Cardiac muscle cell (in vitro differentiated cells and primary cell): ENCODE measurements around the gene KIF26B. TPM values are rescaled to one million over a fixed set of nuclear protein-coding genes. Genes with fewer than 3 reads are reported as not detected.

ENCODE experiments used
- DNase-seq, 2 donors: peaks; one replicate each; pipeline versions ENCODE4 v3.0.0 to v3.0.0-alpha.2; 2010 to 2017; ENCODE audit warnings: low read depth in 1 of 2, low spot score in 1 of 2
- H3K27ac ChIP-seq: fragments of 200-600 bp; sonication (generic); 2 replicates; pipeline ENCODE4 v1.5.1; 2016
- H3K27me3 ChIP-seq: fragments of 200-600 bp; sonication (generic); 2 replicates; pipeline ENCODE4 v1.6.0; 2016; ENCODE audit warnings: control low read depth
- H3K36me3 ChIP-seq: fragments of 200-600 bp; sonication (generic); 2 replicates; pipeline ENCODE4 v1.5.1; 2016; ENCODE audit warnings: control low read depth
- H3K4me1 ChIP-seq: fragments of 200-600 bp; sonication (generic); 2 replicates; pipeline ENCODE4 v1.8.1; 2017; ENCODE audit warnings: low read depth, mild to moderate bottlenecking, mixed run types
- H3K4me3 ChIP-seq: fragments of 200-600 bp; sonication (generic); 2 replicates; pipeline ENCODE4 v1.5.1; 2016; ENCODE audit warnings: mild to moderate bottlenecking
- H3K9me3 ChIP-seq: fragments of 200-600 bp; sonication (generic); 2 replicates; pipeline ENCODE4 v1.5.1; 2017; ENCODE audit warnings: low read depth, mild to moderate bottlenecking, control low read depth
- polyA plus RNA-seq: library from polyadenylated mRNA; unstranded; fragments of >200 nt; fragmentation: Nextera tagmentation; extraction: Ambion mirVana; gene quantifications from 2 replicates; pipeline ENCODE4 v1.2.1, GENCODE V29; 2016
- total RNA-seq: library from RNA; depleted of rRNA; stranded (reverse); fragments of >200 nt; gene quantifications from 2 replicates; pipeline ENCODE4 v1.2.3, GENCODE V29; 2016
- TF ChIP-seq, protein P1 (sequence below): IDR thresholded peaks from 2 replicates; pipeline ENCODE4 v1.5.1; 2012; ENCODE audit warnings: low read depth, mild to moderate bottlenecking, low read length

Gene KIF26B
- total and polyA plus RNA-seq, 2 experiments from 2014 or later = 58.9 to 177 TPM

DNA sequence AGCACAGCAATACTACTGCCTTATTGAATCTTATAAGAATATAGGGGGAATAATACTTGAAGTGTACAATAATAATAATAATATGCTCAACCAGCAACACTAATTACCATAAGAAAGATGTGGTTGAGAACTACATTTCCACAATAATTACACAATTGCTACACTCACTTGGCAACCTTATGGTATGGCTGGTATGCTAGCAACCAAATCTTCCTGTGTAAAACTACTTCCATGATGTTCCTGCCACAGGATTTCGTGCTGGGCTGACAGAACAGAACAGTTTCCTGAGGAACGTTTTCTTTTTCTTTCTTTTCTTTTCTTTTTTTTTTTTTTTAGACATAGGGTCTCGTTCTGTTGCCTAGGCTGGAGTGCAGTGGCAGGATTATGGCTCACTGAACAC is 50.6 kb downstream of the KIF26B start:
- peak in 1 of 2 donors; percentile 25 for DNase-seq
- H3K4me3 ChIP-seq = no peak overlapping the region
- H3K9me3 ChIP-seq = no peaks in the 10 kb centered on the region
- no peak overlapping the region for H3K27ac ChIP-seq
- peaks cover 15% of the 10 kb centered on the region for H3K4me1 ChIP-seq
- TF ChIP-seq, protein P1, sequence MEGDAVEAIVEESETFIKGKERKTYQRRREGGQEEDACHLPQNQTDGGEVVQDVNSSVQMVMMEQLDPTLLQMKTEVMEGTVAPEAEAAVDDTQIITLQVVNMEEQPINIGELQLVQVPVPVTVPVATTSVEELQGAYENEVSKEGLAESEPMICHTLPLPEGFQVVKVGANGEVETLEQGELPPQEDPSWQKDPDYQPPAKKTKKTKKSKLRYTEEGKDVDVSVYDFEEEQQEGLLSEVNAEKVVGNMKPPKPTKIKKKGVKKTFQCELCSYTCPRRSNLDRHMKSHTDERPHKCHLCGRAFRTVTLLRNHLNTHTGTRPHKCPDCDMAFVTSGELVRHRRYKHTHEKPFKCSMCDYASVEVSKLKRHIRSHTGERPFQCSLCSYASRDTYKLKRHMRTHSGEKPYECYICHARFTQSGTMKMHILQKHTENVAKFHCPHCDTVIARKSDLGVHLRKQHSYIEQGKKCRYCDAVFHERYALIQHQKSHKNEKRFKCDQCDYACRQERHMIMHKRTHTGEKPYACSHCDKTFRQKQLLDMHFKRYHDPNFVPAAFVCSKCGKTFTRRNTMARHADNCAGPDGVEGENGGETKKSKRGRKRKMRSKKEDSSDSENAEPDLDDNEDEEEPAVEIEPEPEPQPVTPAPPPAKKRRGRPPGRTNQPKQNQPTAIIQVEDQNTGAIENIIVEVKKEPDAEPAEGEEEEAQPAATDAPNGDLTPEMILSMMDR = no peak
- no peaks in the 10 kb centered on the region for H3K27me3 ChIP-seq
- no peaks in the 10 kb centered on the region for H3K36me3 ChIP-seq

- Histone ChIP-seq H3K27me3 (no peaks in the 10 kb centered on the region), H3K4me3 (no peak overlapping the region), H3K4me1 (peaks cover 11% of the 10 kb centered on the region), H3K36me3 (no peaks in the 10 kb centered on the region), H3K9me3 (no peaks in the 10 kb centered on the region), H3K27ac (peak overlapping the region; percentile 9)
- TF ChIP-seq, protein P1 = no peak
- DNase-seq = no peak
Measured at GRCh38 chr1:245205864-245206263, 51.1 kb downstream of the KIF26B start.

DNA sequence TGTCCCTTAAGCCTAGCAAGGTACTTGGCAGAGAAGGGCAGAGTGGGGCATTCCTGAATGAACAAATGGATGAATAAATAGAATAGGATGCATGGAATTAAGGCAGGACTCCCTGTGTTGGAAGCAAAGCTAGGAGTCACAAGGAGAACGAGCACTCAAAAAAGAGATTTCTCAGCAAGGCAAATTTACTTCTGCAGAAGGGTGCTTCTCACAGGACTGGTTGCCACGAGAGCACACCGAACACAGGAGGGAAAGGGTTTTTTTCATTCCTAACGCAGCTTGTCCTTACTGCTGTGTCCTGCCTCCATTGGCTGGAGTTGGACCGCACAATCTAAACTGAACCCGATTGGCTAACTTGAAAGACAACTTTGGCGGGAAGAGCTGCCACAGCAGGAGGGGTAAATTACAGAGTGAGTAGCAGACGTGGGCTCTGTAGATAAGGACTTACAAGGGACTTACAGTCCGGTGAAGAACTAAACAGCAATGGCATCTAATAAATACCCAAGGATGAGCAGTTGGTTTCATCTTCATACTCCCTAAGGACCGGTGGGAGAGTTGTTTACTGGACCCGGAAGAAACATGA is 52.4 kb downstream of the KIF26B start:
- no peaks in the 10 kb centered on the region for H3K27me3 ChIP-seq
- no peaks in the 10 kb centered on the region for H3K4me1 ChIP-seq
- H3K27ac ChIP-seq = no peak overlapping the region
- H3K36me3 ChIP-seq = no peaks in the 10 kb centered on the region
- no peak overlapping the region for H3K4me3 ChIP-seq
- no peak for DNase-seq
- no peaks in the 10 kb centered on the region for H3K9me3 ChIP-seq
- TF ChIP-seq, protein P1 = no peak

DNA sequence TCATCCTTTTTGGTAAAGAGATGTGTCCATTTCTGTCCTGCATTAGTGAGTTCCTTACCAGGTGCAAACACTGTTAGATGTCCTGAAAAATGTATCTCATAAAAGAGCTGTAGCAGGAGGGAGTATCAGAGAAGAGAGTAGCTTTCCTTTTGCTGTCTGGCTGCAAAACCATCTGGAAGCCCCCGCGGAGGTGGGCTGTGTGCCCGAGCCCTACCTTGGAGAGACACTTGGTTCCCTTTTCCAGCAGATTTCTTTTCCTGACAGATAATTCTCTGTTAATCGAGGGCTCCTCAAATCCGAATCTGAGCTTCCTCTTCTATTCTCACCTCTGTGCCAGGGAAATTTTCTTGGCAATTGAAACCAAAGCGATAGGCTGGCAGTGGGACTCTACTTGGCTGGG is 53.0 kb downstream of the KIF26B start:
- no peaks in the 10 kb centered on the region for H3K36me3 ChIP-seq
- H3K9me3 ChIP-seq = no peaks in the 10 kb centered on the region
- H3K27ac ChIP-seq = no peak overlapping the region
- H3K4me3 ChIP-seq = no peak overlapping the region
- no peaks in the 10 kb centered on the region for H3K4me1 ChIP-seq
- H3K27me3 ChIP-seq = no peaks in the 10 kb centered on the region
- DNase-seq = no peak
- TF ChIP-seq, protein P1 = no peak

GRCh38 chr1:245209658-245210435 is 55.1 kb downstream of the KIF26B start:
- peak overlapping the region; percentile 63 for H3K27ac ChIP-seq
- no peaks in the 10 kb centered on the region for H3K36me3 ChIP-seq
- H3K4me1 ChIP-seq = no peaks in the 10 kb centered on the region
- TF ChIP-seq, protein P1 = no peak
- H3K4me3 ChIP-seq = no peak overlapping the region
- no peaks in the 10 kb centered on the region for H3K27me3 ChIP-seq
- H3K9me3 ChIP-seq = no peaks in the 10 kb centered on the region
- peak in 1 of 2 donors; percentile 9 for DNase-seq
